Endothelial cell of umbilical vein (primary cell): ENCODE measurements around the gene NFKBIL1.

ENCODE experiments used
- EZH2 ChIP-seq: IDR thresholded peaks from 2 replicates; pipeline ENCODE4 v1.6.1; 2012; ENCODE audit warnings: borderline replicate concordance, low read depth, mild to moderate bottlenecking, moderate library complexity, low read length, inconsistent platforms; ENCODE audit not compliant: severe bottlenecking
- FOS ChIP-seq: IDR thresholded peaks from 2 replicates; pipeline ENCODE4 v1.6.1; 2011; ENCODE audit warnings: mild to moderate bottlenecking, low read length, moderate library complexity, borderline replicate concordance; ENCODE audit not compliant: insufficient read depth
- GATA2 ChIP-seq: IDR thresholded peaks from 2 replicates; pipeline ENCODE4 v1.7.0; 2011; ENCODE audit warnings: low read depth, mild to moderate bottlenecking, moderate library complexity, mixed read lengths, low read length; ENCODE audit not compliant: insufficient read length, insufficient read depth
- JUN ChIP-seq: IDR thresholded peaks from 2 replicates; pipeline ENCODE4 v1.6.1; 2011; ENCODE audit warnings: borderline replicate concordance, low read depth; ENCODE audit not compliant: insufficient read length, insufficient read depth
- MYC ChIP-seq: IDR thresholded peaks from one replicate; pipeline ENCODE4 v1.6.1; 2011; ENCODE audit warnings: mild to moderate bottlenecking, low read depth, low read length
- POLR2A ChIP-seq: IDR thresholded peaks from 2 replicates; pipeline ENCODE4 v1.6.1; 2012; ENCODE audit warnings: low read depth, mild to moderate bottlenecking, control low read depth, low read length
- POLR2AphosphoS5 ChIP-seq: IDR thresholded peaks from 2 replicates; pipeline ENCODE4 v1.6.1; 2012; ENCODE audit warnings: low read depth, mild to moderate bottlenecking, control low read depth, low read length, moderate library complexity; ENCODE audit not compliant: insufficient read depth
- TF ChIP-seq, protein P1 (sequence below), 2 donors: IDR thresholded peaks; 1 replicate in 1 of 2; 2 replicates in 1 of 2; pipeline ENCODE4 v1.5.1; 2011; ENCODE audit warnings: low read length in 2 of 2, mild to moderate bottlenecking in 2 of 2, moderate library complexity in 2 of 2, control low read depth in 1 of 2, inconsistent platforms in 1 of 2, low read depth in 1 of 2; ENCODE audit not compliant: insufficient read depth in 1 of 2; ENCODE audit errors: extremely low read depth in 1 of 2
- TF ChIP-seq, protein P2 (sequence below): IDR thresholded peaks from 2 replicates; pipeline ENCODE4 v1.6.1; 2011; ENCODE audit not compliant: insufficient read depth, insufficient read length

DNA sequence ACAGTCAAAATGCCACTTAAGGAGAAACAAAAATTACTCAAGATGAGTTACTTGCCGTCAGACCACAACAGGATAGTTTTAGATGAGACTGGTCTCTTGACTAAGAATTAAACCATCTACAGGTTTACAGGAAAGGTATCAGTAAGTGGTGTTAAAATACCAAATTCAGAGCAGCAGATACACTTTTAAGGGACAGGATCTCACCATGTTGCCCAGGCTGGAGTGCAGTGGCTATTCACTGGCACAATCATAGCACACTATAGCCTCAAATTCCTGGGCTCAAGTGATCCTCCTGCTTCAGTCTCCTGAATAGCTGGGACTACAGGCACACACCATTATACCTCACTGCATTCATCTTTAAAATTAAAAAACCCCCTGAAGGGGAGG lies 14.0 kb upstream of the NFKBIL1 start:
- TF ChIP-seq EZH2 (no peak), JUN (no peak), POLR2AphosphoS5 (no peak), MYC (no peak), POLR2A (no peak), GATA2 (no peak), FOS (no peak)
- TF ChIP-seq, protein P1, sequence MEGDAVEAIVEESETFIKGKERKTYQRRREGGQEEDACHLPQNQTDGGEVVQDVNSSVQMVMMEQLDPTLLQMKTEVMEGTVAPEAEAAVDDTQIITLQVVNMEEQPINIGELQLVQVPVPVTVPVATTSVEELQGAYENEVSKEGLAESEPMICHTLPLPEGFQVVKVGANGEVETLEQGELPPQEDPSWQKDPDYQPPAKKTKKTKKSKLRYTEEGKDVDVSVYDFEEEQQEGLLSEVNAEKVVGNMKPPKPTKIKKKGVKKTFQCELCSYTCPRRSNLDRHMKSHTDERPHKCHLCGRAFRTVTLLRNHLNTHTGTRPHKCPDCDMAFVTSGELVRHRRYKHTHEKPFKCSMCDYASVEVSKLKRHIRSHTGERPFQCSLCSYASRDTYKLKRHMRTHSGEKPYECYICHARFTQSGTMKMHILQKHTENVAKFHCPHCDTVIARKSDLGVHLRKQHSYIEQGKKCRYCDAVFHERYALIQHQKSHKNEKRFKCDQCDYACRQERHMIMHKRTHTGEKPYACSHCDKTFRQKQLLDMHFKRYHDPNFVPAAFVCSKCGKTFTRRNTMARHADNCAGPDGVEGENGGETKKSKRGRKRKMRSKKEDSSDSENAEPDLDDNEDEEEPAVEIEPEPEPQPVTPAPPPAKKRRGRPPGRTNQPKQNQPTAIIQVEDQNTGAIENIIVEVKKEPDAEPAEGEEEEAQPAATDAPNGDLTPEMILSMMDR (IDR thresholded peaks at IDR 0.05; ENCODE audit: extremely low read depth in 1 of 2, insufficient read depth in 1 of 2, low read depth in 1 of 2, low read length in 2 of 2), result no peak
- TF ChIP-seq, protein P2, sequence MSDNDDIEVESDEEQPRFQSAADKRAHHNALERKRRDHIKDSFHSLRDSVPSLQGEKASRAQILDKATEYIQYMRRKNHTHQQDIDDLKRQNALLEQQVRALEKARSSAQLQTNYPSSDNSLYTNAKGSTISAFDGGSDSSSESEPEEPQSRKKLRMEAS, result no peak
